Cardiac septum (tissue), 1 donor: ENCODE data around the gene NRF1. TPM values are rescaled to one million over a fixed set of nuclear protein-coding genes. Genes with fewer than 3 reads are reported as not detected.
"Not testable (repeated sequence)": the region's sequence is repeated elsewhere in the genome, so short reads cannot be mapped to it uniquely, and the experiment has no call there.

Experiments
- DNase-seq: peaks from one replicate; pipeline ENCODE4 v3.0.0-alpha.2; 2020; ENCODE audit warnings: low spot score
- intact Hi-C: fragments of 100-400 bp; cut with DNase I; formaldehyde crosslinking; loops from one replicate; pipeline ENCODE4 v1.14.0; 2022
- total RNA-seq: library from RNA; stranded (reverse); fragmentation: NEBNext Ultra II Directional; extraction: Animal tissue kit (Norgen Biotek cat#: 25700); gene quantifications from one replicate; pipeline ENCODE4 v1.2.1, GENCODE V29; 2021
- donor health status: DM: no; HTN: no; CAD: no.

NRF1 gene
- total RNA-seq, 1 donor from 2014 or later = 17.0 TPM

DNA sequence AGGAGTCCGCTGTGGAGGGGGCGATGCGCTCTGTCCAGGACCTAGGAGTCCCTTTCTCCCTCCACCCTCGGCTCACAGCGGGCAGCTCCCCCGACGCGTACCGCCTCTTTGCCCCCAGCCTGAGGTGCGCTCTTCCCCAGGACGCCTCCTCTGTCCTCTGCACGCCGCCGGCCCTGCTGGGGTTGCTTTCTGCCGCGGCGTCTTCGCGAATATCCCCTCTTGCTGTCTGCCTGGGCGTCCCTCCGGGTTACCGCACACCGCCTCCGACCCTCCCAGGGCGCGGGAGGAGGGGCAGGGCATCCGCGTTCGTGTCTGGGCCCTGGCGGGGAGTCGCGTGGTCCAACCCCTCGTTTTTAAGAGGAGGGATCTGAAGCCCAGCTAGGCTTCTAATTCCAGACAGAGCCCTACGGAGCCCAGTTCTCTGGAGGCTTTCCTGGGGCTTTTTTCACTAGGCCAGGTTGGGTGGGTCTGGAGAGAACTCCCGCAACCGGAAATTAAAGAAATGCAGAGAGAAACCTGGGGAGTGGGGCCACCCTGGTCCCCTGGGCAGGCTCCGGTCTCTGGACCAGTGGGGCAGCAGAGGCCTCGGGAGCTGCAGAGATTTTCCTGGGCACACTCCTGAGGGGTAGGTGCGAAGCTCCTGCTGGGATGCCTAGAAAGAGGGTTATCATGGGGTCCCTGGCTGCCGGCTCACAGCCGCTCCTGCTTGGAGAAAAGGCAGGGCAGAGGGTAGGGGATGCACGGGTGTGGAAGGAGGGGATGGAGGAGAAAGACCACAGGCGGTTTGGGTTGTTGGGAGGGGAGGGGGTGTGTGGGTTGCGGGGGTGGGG lies 174.4 kb downstream of the NRF1 start:
- no peak for DNase-seq
- intact Hi-C loops = no loop called here

DNA sequence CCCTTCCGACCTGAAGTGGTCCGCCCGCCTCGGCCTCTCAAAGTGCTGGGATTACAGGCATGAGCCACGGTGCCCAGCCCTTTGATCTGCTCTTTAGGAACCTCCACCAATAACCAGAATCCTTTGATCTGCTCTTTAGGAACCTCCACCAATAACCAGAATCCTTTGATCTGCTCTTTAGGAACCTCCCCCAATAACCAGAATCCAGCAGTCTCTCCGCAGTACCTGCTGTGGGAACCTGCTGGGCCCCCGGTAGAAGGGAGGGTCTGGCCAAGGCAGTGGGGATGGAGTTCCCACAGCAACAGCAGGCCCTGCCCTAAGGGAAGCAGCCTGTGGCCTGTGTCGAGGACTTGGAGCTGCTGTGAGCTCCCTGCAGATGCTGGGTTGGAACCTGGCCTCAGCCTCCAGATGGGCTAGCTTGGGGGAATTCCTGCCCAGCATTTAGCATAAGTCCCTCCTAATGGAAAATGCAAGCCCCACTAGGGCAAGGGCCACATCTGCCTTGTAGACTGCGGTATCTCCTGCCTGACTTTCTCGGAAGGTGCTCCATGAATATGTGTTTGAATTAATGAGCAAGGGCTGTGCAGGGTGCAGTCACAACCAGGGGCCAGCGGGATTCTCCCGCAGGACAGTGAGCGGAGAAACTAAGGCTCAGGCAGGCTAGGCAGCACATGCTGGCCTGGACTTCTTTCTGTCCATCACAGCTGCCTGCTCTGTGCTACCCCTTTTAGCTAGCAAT lies 175.5 kb downstream of the NRF1 start:
- intact Hi-C loops = no loop called here
- DNase-seq = no peak

- no peak for DNase-seq
- intact Hi-C loops = no loop called here
These were observed 177.5 kb downstream of the NRF1 start for GRCh38 chr7:129789000-129789399.

GRCh38 chr7:129789652-129790051 lies 178.1 kb downstream of the NRF1 start:
- intact Hi-C loops = no loop called here
- DNase-seq = no peak

DNA sequence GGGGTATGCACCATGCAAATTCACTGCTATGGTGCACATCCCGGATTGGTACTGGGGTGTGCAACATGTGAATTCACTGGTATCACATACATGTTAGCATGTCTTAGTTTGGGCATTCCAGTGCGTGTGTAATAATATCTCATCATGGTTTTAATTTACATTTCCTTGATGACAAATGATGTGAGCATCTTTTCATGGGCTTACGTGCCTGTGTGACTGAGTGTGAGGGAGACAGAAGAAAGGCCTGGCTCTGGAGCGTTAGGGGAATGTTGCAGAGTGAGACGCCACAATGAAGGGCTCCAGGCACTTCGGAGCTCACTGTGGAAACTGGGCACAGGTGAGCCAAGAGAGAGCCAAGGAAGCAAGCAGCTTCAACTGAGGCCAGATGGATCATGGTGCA lies 178.6 kb downstream of the NRF1 start:
- intact Hi-C loops = no loop called here
- no peak for DNase-seq

DNA sequence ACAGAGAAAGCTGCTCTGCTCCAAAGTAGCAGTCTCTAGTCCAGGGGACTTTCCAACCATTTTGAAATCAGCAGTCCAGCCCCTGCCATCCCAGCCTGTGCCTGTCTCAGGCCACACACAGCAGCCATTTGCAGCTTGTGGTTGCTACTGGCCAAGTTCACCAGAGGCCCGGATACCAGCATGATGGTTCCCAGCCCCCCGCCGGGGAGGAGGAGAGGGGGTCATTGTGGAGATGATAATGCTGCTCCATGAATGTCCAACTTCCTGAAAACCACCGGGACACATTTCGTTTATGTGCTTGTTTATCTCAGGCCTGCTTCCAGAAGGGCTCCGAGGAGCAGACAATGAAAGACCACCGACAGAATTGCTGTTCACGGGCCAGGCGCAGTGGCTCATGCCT lies 181.2 kb downstream of the NRF1 start:
- intact Hi-C loops = no loop called here
- DNase-seq = no peak

- DNase-seq = no peak
- intact Hi-C loops = no loop called here
These were observed 182.2 kb downstream of the NRF1 start for GRCh38 chr7:129793506-129794310.

DNA sequence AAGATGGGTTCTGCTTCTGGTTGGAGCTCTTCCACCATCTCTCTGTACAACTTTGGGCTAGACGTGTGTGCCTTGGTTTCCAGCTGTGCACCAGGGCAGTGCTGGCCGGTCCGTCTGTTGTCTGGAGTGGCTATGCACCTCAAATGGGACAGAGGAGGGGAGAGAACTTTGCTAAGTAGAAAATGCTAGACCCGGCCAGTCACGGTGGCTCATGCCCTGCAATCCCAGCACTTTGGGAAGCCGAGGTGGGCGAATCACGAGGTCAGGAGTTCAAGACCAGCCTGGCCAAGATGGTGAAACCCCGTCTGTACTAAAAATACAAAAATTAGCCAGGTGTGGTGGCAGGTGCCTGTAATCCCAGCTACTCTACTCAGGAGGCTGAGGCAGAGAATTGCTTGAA lies 182.9 kb downstream of the NRF1 start:
- DNase-seq, intact Hi-C loops: not testable (repeated sequence)

GRCh38 chr7:129796186-129796775 lies 184.8 kb downstream of the NRF1 start:
- intact Hi-C loops = no loop called here
- no peak for DNase-seq

DNA sequence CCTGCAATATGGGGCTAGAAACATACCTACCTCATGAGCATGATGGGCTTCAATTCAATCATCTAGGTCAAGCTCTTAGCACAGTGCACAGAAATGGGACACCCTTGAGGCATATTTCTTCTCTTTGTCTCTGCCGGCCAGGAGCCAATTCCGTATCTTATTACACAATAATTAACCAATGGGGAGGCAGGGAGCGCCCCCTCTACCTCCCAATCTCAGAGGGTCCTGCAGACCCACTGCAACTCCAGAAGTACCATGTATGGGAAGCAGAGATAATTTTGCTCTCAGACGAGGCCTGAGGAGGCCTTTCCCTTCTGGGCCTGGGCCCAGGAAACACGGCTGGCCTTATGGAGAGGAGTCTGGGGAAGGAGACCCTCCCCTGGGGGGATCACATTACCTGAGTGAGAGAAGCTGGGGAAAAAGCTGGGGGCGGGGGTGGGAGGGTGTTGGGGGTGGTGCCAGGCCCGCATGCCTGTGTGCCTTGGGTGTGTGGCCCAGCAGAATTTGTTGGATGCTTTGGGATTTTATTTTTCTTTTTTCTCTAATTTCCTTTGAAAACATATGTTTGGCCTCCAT lies 185.8 kb downstream of the NRF1 start:
- DNase-seq = no peak
- intact Hi-C loops = no loop called here

DNA sequence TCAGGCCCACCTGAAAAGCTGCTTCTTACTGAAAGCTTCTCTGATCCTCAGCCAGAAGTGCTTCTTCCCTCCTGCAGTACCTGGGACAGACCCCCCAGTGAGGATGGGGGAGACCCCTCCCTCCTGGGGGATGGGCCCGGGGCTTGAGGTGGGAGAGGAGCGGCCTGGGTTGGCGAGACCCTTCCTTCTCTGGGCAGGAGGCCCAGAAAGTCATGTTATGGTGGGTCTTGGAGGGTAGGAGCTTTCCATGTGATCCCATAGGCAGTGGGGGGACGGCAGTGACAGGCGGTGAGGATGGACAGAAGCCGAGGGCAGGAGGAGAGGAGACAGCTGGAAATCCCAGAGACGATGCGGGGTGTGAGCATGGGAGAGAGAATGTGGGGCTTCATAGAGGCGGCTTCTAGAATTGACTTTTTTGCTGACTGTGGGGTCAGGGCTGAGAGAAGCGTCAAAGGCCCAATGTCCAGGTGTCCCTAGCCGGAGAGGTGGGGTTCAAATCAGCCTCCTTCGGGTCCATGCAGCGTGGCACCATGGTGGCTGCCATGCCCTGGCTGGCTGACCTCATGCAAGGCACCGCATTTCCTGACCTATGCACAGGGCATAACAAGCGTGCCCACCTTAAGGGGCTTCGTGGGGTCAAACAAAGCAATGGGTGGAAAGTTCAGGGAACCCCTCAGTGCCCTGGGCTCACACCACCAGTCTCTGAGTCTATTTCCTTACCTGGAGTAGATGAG lies 187.3 kb downstream of the NRF1 start:
- intact Hi-C loops = no loop called here
- no peak for DNase-seq

- intact Hi-C loops = no loop called here
- DNase-seq = no peak
These were observed 187.9 kb downstream of the NRF1 start for GRCh38 chr7:129799350-129799955.

- intact Hi-C loops = no loop called here
These were observed 189.4 kb downstream of the NRF1 start for GRCh38 chr7:129800901-129801300.

DNA sequence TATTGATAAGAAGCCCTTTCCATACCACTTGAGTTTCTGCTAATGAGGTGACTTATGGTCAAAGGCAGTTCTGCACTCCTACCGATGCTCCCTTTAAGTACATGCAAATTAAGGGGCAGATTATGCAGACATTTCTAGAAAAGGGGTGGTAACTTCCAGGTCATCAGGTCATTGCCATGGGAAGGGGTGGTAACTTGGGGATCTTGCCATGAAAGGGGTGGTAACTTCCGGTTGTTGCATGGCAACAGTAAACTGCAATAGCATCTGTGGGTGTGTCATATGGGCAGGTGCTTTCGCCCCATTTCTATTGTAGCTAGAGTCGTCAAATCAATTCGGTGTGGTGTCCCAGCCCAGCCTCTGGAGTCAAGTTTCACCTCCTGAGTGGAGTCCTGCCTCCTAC lies 190.4 kb downstream of the NRF1 start:
- intact Hi-C loops = no loop called here
- DNase-seq = no peak

More at GRCh38 chr7:129800901-129801300, 189.4 kb downstream of the NRF1 start:
- DNase-seq = no peak

DNA sequence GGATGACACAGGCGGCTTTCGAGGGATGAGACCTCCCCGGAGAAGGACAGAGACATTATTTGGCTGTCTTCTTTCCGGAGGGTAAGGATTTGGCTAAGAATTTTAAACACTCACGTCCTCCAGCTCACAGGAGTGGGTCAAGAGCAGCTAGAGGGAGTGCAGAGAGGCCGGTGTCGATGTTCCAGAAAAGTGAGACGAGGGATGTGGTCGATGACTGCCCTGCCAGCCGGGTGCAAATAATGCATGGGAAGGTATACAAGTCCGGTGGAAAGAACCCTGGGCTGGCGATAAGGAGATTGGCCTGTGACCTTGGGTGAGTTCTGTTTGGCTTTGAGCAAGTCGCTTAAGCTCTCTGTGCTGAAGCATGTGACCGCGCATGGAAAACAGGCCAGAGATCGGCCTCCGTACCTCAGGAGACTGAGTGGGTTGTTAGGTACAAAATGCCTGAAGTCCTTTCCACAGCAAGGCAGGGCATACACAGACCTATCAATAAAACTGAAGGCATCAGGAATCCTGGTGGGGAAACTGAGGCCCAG lies 192.1 kb downstream of the NRF1 start:
- intact Hi-C loops = no loop called here
- no peak for DNase-seq

DNA sequence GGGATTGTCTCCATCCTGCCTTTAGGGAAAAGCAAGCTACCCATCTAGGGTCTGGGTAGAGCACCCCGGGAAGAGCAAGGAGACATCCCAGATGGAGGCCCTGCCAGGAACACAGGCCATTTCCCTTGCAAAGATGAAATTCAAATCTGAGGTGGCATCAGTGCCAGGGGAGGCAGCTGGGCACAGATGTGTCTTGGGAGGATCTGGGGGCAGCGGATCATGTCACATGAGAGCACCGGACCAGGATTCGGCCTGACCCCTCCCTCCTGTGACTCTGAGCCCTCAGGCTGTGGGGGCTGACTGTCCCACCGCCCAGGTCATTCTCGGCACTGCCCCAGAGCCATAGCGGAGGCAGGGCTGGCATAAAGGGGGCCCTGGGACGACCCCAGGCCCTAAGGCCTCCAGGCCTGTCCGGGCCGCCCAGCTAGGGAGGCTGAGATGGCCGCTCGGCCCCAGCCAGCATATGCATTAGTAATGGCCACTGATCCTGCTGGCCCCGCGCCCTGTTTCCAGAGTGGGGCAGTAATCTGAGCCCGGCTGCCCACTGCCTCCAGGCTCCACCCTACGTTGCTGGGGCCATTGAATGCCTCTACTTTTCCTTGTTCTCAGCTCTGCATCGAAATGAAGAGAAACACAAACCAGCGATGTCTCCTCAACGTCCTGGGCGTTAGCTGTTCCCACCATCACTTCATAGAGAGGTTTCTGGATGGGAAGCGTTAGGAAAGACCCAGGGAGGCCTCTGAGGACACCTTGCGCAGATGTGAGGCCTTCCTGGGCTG lies 192.8 kb downstream of the NRF1 start:
- intact Hi-C loops = no loop called here
- no peak for DNase-seq

GRCh38 chr7:129804890-129805719 lies 193.6 kb downstream of the NRF1 start:
- DNase-seq = no peak
- intact Hi-C loops = no loop called here
